GM19025 (cell line): ENCODE data around the gene MAN1C1.
"Not testable (repeated sequence)": the region's sequence is repeated elsewhere in the genome, so short reads cannot be mapped to it uniquely, and the experiment has no call there.

Experiments
- ATAC-seq: cut with Tn5 transposase; IDR thresholded peaks from one replicate; pipeline ENCODE4 v1.9.1; 2021; ENCODE audit warnings: mild to moderate bottlenecking, low read depth, moderate library complexity; ENCODE audit not compliant: unreplicated experiment

MAN1C1 gene

DNA sequence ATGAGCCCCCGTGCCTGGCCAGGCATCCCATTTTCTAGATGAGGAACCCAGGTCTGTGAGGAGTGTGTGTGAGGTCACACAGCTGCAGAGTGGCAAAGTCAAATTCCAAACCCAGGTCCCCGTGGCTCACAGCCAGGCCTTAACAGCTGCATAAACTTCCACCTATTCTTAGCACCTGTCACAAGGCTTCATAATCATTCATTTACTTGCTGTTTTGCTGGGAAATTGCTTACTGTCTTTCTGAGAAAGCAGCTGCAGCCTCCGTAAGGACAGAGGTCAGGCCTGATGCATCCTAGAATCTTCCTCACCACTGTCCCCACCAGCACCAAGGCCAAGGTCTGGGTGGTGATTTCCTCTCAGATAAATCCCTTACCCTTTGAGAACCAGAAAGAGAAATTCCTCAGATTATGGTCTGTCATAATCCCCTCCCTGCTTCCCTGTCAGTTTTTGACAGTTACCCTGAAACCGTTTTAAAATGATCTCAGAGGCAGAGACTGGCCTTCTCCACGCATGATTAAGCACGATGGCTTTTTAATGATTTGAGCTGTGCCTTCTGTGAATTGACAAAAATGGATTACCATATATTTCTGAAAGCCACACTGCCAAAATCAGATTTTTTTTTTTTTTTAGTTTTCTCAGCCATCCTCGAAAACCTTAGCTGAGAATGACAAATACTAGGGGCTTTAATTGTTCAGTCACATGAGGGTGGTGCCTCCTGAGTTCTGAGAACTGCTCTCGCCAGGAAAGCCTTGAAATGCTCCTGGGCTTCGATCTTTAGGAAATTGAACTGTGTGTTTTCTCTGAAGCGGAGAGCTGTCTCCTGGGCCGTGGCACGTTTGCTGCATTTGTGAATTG lies 113.4 kb downstream of the MAN1C1 start:
- ATAC-seq, result no peak

GRCh38 chr1:25731148-25731547 lies 114.6 kb downstream of the MAN1C1 start:
- no peak for ATAC-seq

GRCh38 chr1:25731626-25732370 lies 115.2 kb downstream of the MAN1C1 start:
- ATAC-seq, result no peak

DNA sequence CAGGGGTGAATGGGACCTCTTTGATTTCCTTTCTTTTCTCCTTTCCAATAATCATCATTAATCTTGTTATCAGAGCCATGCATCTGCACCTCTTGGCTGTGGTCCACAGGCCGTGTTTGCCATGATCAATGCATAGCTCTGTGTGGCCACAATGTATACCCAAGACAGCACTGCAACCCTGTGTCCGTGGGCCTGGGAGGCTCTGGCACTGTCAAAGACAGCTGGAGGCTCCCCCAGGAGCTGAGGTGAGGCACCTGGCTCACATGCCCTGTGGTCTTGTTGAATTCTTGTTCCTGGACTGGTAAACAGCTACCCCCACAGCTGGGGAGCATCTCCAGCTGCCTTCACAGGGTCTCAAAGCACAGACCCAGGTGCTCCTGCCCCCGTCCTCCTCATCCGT lies 116.2 kb downstream of the MAN1C1 start:
- no peak for ATAC-seq

DNA sequence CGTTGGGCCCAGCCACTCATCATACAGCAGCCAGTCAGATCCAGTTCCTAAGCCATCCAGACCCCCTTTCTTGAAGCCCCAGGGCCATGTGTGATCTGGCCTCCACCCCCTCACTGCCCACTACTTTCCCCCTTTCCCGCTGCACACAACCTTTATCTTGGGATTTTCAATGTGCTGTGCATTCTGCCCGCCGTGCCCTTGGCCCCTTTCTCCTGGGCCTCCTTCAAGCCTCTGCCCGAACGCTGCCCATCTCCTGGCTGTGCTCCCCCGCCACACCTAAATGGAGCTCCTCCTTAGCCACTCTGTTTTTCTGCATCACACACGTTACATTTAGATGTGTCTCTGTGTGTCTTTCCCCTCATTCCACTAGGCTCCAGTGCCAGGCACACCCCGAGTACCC lies 116.7 kb downstream of the MAN1C1 start:
- ATAC-seq, result no peak

DNA sequence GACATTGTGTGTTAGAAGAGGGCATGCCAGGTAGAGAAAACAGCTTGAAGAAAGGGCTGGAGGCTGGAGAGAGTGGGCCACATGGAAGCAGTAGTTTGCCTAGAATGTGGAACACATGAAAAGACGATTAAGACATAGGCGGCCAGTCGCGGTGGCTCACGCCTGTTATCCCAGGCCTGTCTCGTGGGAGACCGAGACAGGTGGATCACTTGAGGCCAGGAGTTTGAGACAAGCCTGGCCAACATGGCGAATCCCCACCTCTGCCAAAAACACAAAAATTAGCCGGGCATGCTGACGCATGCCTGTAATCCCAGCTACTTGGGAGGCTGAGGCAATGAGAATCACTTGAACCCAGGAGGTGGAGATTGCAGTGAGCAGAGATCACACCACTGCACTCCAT lies 118.4 kb downstream of the MAN1C1 start:
- ATAC-seq, result not testable (repeated sequence)

DNA sequence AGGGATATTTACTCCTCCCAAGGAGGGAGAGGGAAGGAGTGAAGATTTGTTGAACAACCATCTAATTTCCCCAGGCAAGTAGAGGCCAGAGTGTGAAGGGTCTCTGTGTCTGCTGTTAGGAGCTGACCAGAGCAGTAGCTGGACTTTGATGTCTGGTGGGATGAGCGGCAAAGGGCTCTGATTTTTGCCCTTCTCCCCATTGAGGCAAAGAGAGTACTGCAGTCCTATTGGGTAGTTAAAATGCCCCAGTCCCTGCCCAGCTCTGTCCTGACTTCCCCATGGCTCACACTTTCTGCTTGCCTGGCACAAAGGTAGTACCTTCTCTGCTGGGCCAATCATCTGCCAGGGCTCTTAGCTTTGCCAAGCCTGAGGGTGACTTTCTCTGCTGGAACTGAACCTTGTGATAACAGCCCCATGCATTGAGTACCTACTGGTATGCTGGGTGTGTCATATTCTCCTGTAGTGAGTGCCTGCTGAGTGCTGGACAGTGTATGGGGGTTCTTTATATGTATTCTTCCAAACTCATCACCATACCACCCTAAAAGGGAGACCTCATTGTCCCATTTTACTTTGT lies 119.5 kb downstream of the MAN1C1 start:
- no peak for ATAC-seq

- no peak for ATAC-seq
These were observed 120.5 kb downstream of the MAN1C1 start for GRCh38 chr1:25737130-25737529.

DNA sequence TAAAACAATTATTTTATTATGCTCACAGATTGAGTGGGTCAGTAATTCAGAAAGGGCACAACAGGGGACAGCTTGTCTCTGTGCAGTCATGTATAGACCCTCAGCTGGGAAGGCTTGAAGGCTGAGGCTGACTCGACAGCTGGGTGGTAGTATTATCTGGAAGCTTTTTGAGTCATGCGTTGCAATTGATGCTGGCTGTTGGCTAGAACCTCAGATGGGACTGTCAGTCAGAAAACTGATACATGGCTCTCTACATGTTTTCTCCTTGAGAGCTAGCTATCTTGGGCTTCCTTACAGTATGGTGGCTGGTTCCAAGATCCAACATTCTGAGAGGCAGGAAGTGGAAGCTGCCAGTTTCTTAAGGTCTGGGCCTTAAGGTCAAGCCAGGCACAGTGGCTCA lies 121.9 kb downstream of the MAN1C1 start:
- no peak for ATAC-seq

DNA sequence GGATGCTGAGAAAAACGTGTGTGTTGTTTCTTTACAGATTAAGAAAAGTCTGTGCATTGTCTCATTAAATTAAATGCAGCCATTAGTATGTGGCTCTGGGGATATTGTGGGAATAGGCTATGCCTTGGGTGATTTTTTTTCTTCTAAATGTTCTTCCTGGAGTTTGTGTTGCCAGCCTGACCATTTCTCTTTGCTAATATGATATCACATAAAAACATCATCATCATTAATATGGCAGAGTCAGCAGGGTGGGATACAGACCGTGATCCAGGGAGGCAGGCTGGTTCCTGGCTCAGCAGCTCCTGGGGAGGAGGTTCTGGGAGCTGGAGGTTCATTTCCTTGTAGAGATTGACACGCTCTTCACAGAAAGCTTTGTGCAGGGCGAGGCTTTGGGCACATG lies 122.8 kb downstream of the MAN1C1 start:
- ATAC-seq, result no peak

GRCh38 chr1:25740071-25740470 lies 123.5 kb downstream of the MAN1C1 start:
- no peak for ATAC-seq

DNA sequence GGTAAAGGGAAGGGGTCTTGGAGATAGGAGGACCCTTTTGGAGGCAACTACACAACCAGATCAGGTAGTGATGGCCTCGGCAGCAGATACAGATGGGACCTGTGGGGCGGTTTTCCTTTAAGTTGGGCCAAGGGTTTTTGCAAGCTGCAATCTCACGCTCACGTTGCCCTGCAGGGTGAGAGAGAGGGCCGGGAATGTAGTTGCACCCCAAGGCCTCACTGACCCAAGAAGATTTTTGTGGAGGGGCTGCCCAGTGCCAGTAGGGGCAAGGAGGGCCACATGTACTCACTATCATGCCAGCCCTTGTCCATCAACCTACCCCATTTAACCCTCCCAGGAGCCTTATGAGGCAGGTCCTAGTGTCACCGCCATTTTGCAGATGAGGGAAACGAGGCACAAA lies 125.7 kb downstream of the MAN1C1 start:
- no peak for ATAC-seq

GRCh38 chr1:25743164-25744139 lies 126.9 kb downstream of the MAN1C1 start:
- no peak for ATAC-seq

GRCh38 chr1:25744140-25744581 lies 127.6 kb downstream of the MAN1C1 start:
- no peak for ATAC-seq

DNA sequence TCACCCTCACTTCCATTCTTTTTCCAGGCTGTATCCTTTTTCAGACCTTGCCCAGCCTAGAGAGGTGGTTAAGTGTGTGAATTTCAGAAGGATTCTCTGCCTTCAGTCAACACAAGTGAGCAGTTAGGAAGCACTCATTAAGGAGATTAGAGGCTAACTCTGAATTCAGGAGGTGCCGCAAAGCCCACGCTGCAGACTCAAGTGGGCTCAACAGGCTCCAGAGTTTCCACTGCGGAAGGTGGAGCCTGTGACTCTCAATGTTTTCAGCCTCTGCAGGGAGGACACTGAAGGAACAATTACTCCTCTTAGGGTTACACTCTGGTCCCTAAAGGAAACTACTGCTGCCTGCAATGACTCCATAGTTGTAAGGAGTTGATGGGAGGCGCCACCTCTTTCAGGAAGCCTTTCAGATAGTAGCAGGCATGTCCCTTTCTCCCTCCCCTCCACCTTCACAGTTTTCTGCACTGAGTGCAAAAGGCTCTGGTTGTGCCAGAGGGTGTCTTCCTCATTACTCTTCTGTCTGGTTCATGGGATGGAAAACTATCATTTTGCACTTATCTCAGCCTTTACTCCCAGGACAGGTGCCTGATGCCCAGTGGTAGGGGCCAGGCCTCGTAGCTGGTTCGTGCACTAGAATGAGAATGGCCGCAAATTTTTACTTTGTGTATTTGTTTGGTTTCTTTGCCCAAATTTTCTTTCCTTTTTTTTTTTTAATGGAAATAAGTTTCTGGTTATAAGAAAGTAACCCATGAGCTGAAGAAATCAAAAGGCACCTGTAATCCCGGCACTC lies 128.2 kb downstream of the MAN1C1 start:
- no peak for ATAC-seq

DNA sequence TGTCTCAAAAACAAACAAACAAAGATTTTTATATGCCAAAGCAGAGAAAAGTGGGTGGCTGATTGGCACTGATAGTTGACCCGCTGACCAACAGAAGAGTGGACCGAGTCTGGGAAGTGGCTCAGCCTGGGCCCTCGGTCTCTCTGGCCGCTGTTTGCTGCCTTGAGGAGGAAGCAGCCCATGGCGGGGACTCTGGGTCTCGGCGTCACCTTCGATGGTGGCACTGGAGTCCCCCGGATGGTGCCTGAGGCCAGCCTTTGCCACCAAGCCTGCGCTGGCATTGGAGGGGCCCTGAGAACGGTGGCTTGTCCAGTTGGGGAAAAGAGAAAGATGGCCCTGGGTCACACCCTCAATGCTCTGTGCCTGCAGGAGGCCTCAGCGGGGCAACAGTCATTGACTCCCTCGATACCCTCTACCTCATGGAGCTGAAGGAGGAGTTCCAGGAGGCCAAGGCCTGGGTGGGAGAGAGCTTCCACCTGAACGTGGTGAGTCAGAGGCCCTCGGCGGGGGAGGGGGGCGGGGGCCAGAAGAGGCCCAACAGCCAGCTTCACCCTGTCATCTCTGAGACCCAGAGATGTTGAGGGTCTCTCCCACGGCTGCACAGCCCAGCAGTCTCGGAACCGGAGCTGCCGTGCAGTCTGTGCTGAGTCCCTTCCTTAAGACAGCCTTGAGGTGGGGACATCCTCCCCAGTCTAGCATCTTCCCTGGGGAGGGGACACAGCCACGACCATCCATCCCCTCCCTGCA lies 129.9 kb downstream of the MAN1C1 start:
- no peak for ATAC-seq

GRCh38 chr1:25747046-25747719 lies 130.6 kb downstream of the MAN1C1 start:
- ATAC-seq, result no peak

DNA sequence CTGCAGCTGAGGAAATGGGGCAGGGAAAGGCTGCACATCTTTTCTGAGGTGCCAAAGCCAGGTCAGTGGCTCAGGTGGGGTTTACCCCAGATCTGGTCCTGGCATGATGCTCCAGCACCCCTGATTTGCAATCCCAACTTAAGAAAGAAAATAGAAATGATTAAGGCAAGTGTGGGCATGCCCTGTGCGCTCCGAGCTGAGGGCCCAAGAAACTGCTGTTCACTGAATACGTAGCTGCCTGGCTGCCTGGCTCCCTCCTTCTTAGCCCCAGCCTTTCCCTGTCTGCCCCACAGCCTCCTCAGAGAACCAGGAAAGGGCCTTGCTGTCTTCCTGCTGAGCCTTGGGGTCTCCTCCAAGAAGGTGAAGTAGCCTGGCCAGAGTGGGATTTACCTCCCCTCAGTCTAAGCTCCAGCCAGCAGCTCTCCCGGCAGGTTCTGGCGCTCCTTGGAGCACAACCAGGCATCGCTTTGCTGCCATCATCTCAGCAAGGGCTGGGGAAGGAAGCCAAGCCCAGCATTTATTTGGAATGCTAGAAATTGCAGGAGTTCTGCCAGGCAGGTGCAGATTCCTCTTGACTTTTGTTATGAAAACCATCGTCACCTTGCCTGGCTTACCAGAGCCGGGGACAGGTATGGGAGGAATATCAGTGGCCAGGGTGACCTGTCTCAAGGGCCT lies 132.1 kb downstream of the MAN1C1 start:
- no peak for ATAC-seq
